IMR-90 (cell line): Measurements from ENCODE around the gene DTHD1. TPM values are rescaled to one million over a fixed set of nuclear protein-coding genes. Genes with fewer than 3 reads are reported as not detected.

Experiments used
- ATAC-seq: fragments of 200-7000 bp; cut with Tn5 transposase; 2 replicates; pipeline ENCODE4 v1.9.1; 2020; ENCODE audit warnings: low read depth, mild to moderate bottlenecking, moderate library complexity
- BruUV-seq: library from RNA; stranded (reverse); fragments of 400-500 nt; replicated peaks from 2 replicates; lab custom pipeline; 2021; lab: Mats Ljungman, UMichigan
- CTCF ChIA-PET: fragments of 300-600 bp; formaldehyde crosslinking; extraction: SDS; loops from one replicate; lab custom pipeline; 2021; ENCODE audit warnings: antibody characterized with exemption; lab: Yijun Ruan, JAX
- POLR2A ChIA-PET: fragments of 300-600 bp; sonication (Branson Sonifier 250); formaldehyde crosslinking; loops from one replicate; lab custom pipeline; 2022; ENCODE audit warnings: antibody characterized with exemption; ENCODE audit not compliant: unreplicated experiment; lab: Charles Lee
- DNase-seq: peaks from one replicate; pipeline ENCODE4 v3.0.0; 2013
- H2AFZ ChIP-seq: replicated peaks from 2 replicates; pipeline ENCODE3; 2013; ENCODE audit warnings: low read length, mild to moderate bottlenecking; ENCODE audit not compliant: poor library complexity
- H2AK5ac ChIP-seq: 2 replicates; pipeline ENCODE4 v1.6.1; 2013; ENCODE audit warnings: low read depth, low read length, inconsistent platforms
- H2AK9ac ChIP-seq: replicated peaks from 2 replicates; pipeline ENCODE3; 2013; ENCODE audit warnings: mild to moderate bottlenecking, low read depth, low read length, moderate library complexity; ENCODE audit not compliant: poor library complexity
- H2BK120ac ChIP-seq: 2 replicates; pipeline ENCODE4 v1.6.1; 2013; ENCODE audit warnings: low read depth, low read length, inconsistent platforms
- H2BK15ac ChIP-seq: 3 replicates; pipeline ENCODE4 v1.6.1; 2013; ENCODE audit warnings: low read depth, low read length, inconsistent platforms
- H2BK20ac ChIP-seq: 2 replicates; pipeline ENCODE4 v1.6.1; 2013; ENCODE audit warnings: low read depth, mild to moderate bottlenecking, inconsistent platforms, low read length, moderate library complexity
- H2BK5ac ChIP-seq: 2 replicates; pipeline ENCODE4 v1.6.1; 2013; ENCODE audit warnings: mild to moderate bottlenecking, low read depth, low read length, inconsistent platforms; ENCODE audit not compliant: poor library complexity, severe bottlenecking
- H3K14ac ChIP-seq: replicated peaks from 2 replicates; pipeline ENCODE4 v1.6.1; 2013; ENCODE audit warnings: low read depth, low read length, inconsistent platforms
- H3K18ac ChIP-seq: 2 replicates; pipeline ENCODE4 v1.6.1; 2013; ENCODE audit warnings: low read depth, low read length, control low read depth
- H3K23ac ChIP-seq: 2 replicates; pipeline ENCODE4 v1.6.1; 2013; ENCODE audit warnings: low read depth, low read length, inconsistent platforms
- H3K27ac ChIP-seq: 2 replicates; pipeline ENCODE4 v1.5.1; 2013; ENCODE audit warnings: mild to moderate bottlenecking, control low read depth, low read length; ENCODE audit not compliant: insufficient read depth
- H3K27me3 ChIP-seq: 2 replicates; pipeline ENCODE4 v1.6.1; 2013; ENCODE audit warnings: low read length; ENCODE audit not compliant: control insufficient read depth, insufficient read depth
- H3K36me3 ChIP-seq: 2 replicates; pipeline ENCODE4 v1.6.1; 2013; ENCODE audit warnings: low read length, mixed read lengths; ENCODE audit not compliant: control insufficient read depth, insufficient read depth
- H3K4ac ChIP-seq: 2 replicates; pipeline ENCODE4 v1.6.1; 2013; ENCODE audit warnings: low read depth, low read length, inconsistent platforms
- H3K4me1 ChIP-seq: 2 replicates; pipeline ENCODE4 v1.6.1; 2013; ENCODE audit warnings: low read length, mixed read lengths; ENCODE audit not compliant: control insufficient read depth, insufficient read depth
- H3K4me2 ChIP-seq: 2 replicates; pipeline ENCODE4 v1.6.1; 2013; ENCODE audit warnings: low read depth, mild to moderate bottlenecking, control low read depth, low read length, moderate library complexity
- H3K4me3 ChIP-seq: 2 replicates; pipeline ENCODE4 v1.5.1; 2013; ENCODE audit warnings: low read depth, mild to moderate bottlenecking, control low read depth, low read length, moderate library complexity; ENCODE audit not compliant: insufficient read depth
- H3K56ac ChIP-seq: 2 replicates; pipeline ENCODE4 v1.6.1; 2013; ENCODE audit warnings: low read length, inconsistent platforms; ENCODE audit not compliant: insufficient read depth; ENCODE audit errors: extremely low read depth
- H3K79me1 ChIP-seq, 2 experiments: 2 replicates each; pipeline ENCODE4 v1.6.1; 2013; ENCODE audit warnings: low read length in 2 of 2, inconsistent platforms in 1 of 2, low read depth in 1 of 2
- H3K9ac ChIP-seq: 2 replicates; pipeline ENCODE4 v1.6.1; 2013; ENCODE audit warnings: low read depth, low read length, control low read depth
- H3K9me1 ChIP-seq: 2 replicates; pipeline ENCODE4 v1.6.1; 2013; ENCODE audit warnings: low read length, inconsistent platforms; ENCODE audit not compliant: insufficient read depth
- H3K9me3 ChIP-seq: 2 replicates; pipeline ENCODE4 v1.6.1; 2013; ENCODE audit warnings: low read length; ENCODE audit not compliant: control insufficient read depth, insufficient read depth
- H4K20me1 ChIP-seq: 2 replicates; pipeline ENCODE4 v1.6.1; 2013; ENCODE audit warnings: low read length, inconsistent platforms; ENCODE audit not compliant: insufficient read depth
- H4K5ac ChIP-seq: 2 replicates; pipeline ENCODE4 v1.6.1; 2013; ENCODE audit warnings: mild to moderate bottlenecking, low read depth, low read length, control low read depth
- H4K8ac ChIP-seq, 2 experiments: 2 replicates each; pipeline ENCODE4 v1.6.1; 2013; ENCODE audit warnings: low read depth in 2 of 2, low read length in 2 of 2, control low read depth in 1 of 2, inconsistent platforms in 1 of 2
- H4K91ac ChIP-seq: 2 replicates; pipeline ENCODE4 v1.6.1; 2013; ENCODE audit warnings: low read depth, low read length, inconsistent platforms; ENCODE audit not compliant: insufficient read depth
- BHLHE40 ChIP-seq: fragments of 150-350 bp; IDR thresholded peaks from 2 replicates; pipeline ENCODE4 v1.6.1; 2016; ENCODE audit warnings: mild to moderate bottlenecking, low read depth, low read length
- CEBPB ChIP-seq: IDR thresholded peaks from 2 replicates; pipeline ENCODE4 v1.6.1; 2012; ENCODE audit warnings: low read depth, low read length, improper control_type of control experiment
- CHD1 ChIP-seq: IDR thresholded peaks from 2 replicates; pipeline ENCODE4 v1.6.1; 2012; ENCODE audit warnings: low read depth, low read length, improper control_type of control experiment
- ELK1 ChIP-seq: fragments of 150-350 bp; IDR thresholded peaks from 2 replicates; pipeline ENCODE4 v1.6.1; 2016; ENCODE audit warnings: low read depth, mild to moderate bottlenecking, low read length, moderate library complexity, borderline replicate concordance
- FOS ChIP-seq: fragments of 150-350 bp; IDR thresholded peaks from 2 replicates; pipeline ENCODE4 v1.6.1; 2016; ENCODE audit warnings: low read depth, low read length
- MAFK ChIP-seq: IDR thresholded peaks from 2 replicates; pipeline ENCODE4 v1.6.1; 2012; ENCODE audit warnings: low read depth, low read length, improper control_type of control experiment
- MAZ ChIP-seq: IDR thresholded peaks from 2 replicates; pipeline ENCODE4 v1.6.1; 2012; ENCODE audit warnings: low read depth, mild to moderate bottlenecking, low read length, improper control_type of control experiment, moderate library complexity, borderline replicate concordance
- MXI1 ChIP-seq: IDR thresholded peaks from 2 replicates; pipeline ENCODE4 v1.6.1; 2012; ENCODE audit warnings: low read depth, mild to moderate bottlenecking, low read length, moderate library complexity, borderline replicate concordance
- NFE2L2 ChIP-seq: fragments of 150-350 bp; IDR thresholded peaks from 2 replicates; pipeline ENCODE4 v1.6.1; 2016; ENCODE audit warnings: low read depth, mild to moderate bottlenecking, low read length
- POLR2A ChIP-seq: IDR thresholded peaks from 2 replicates; pipeline ENCODE4 v1.6.1; 2012; ENCODE audit warnings: mild to moderate bottlenecking, low read depth, low read length
- RAD21 ChIP-seq: IDR thresholded peaks from 2 replicates; pipeline ENCODE4 v1.6.1; 2012; ENCODE audit warnings: low read length, improper control_type of control experiment
- RCOR1 ChIP-seq: IDR thresholded peaks from 2 replicates; pipeline ENCODE4 v1.6.1; 2012; ENCODE audit warnings: mild to moderate bottlenecking, low read length, improper control_type of control experiment; ENCODE audit not compliant: insufficient replicate concordance
- RFX5 ChIP-seq: IDR thresholded peaks from 2 replicates; pipeline ENCODE4 v1.8.0; 2012; ENCODE audit warnings: low read depth, mild to moderate bottlenecking, low read length, moderate library complexity
- SMC3 ChIP-seq: fragments of 150-350 bp; IDR thresholded peaks from 2 replicates; pipeline ENCODE4 v1.6.1; 2016; ENCODE audit warnings: low read depth, mild to moderate bottlenecking, antibody characterized with exemption, low read length, moderate library complexity
- WGBS, 2 experiments: methylation state at CpG; one replicate each; pipeline versions ENCODE4 v1.1.5 to v1.1.7; 2013; ENCODE audit warnings: missing lambda C conversion rate in 2 of 2; ENCODE audit not compliant: insufficient read length in 1 of 2; ENCODE audit errors: extremely low coverage in 2 of 2; 5-methylcytosine and 5-hydroxymethylcytosine counted together
- dilution Hi-C: fragments of 300-500 bp; cut with HindIII; formaldehyde crosslinking; loops from one replicate; pipeline ENCODE4 v1.14.3; 2018; ENCODE audit warnings: low sequenced_read_pairs; ENCODE audit not compliant: unreplicated experiment
- in situ Hi-C: fragments of 300-500 bp; cut with MboI; formaldehyde crosslinking; loops from 3 replicates; pipeline ENCODE4 v1.14.3; 2019; ENCODE audit warnings: low sequenced_read_pairs, inconsistent platforms, mixed read lengths
- intact Hi-C: fragments of 100-400 bp; cut with micrococcal nuclease; formaldehyde crosslinking; loops from 2 replicates; pipeline ENCODE4 v1.10.0; 2022
- polyA plus RNA-seq, 3 experiments: library from polyadenylated mRNA; depleted of rRNA; stranded (reverse); fragments of >200 nt; gene quantifications; 2 replicates each; pipeline ENCODE4 v1.2.3, GENCODE V29; 2012; ENCODE audit warnings: low replicate concordance in 1 of 3
- total RNA-seq: library from RNA; depleted of rRNA; stranded (reverse); fragments of >200 nt; gene quantifications from 2 replicates; pipeline ENCODE4 v1.2.3, GENCODE V29; 2012
- TF ChIP-seq, protein P1 (sequence below): fragments of 150-350 bp; IDR thresholded peaks from 2 replicates; pipeline ENCODE4 v1.6.1; 2017; ENCODE audit warnings: mild to moderate bottlenecking, antibody characterized with exemption, low read length, low read depth
- TF ChIP-seq, protein P2 (sequence below): conservative IDR thresholded peaks from 2 replicates; pipeline ENCODE4 v1.5.1; 2012; ENCODE audit warnings: mild to moderate bottlenecking, low read depth, low read length, improper control_type of control experiment

DTHD1 gene
- total and polyA plus RNA-seq, 2 of the 4 experiments (the other 2 are of a cell fraction) = not detected

GRCh38 chr4:36249610-36250009, 31.8 kb upstream of the DTHD1 start:
- WGBS, 2 experiments = no CpG with 5 or more reads among the region's 1 CpG
- Histone ChIP-seq H3K4me1 (no peaks in the 10 kb centered on the region), H3K9me1 (no peaks in the 10 kb centered on the region), H2AFZ (no peak overlapping the region), H2BK20ac (no peak overlapping the region), H3K27me3 (0 out of 2 replicates have a peak, but pooled peaks cover under 1% of the 10 kb centered on the region), H3K27ac (no peak overlapping the region), H3K14ac (no peak overlapping the region), H4K8ac (no peak overlapping the region), H2BK5ac (no peak overlapping the region), H3K4me2 (no peak overlapping the region), H4K5ac (no peak overlapping the region), H3K18ac (no peak overlapping the region), H2BK15ac (no peak overlapping the region), H3K9me3 (no peaks in the 10 kb centered on the region), H3K36me3 (no peaks in the 10 kb centered on the region), H3K4me3 (no peak overlapping the region), H3K4ac (no peak overlapping the region), H4K20me1 (no peaks in the 10 kb centered on the region), H2AK5ac (no peak overlapping the region), H3K79me1 (no peaks in the 10 kb centered on the region), H3K9ac (no peak overlapping the region), H4K91ac (no peak overlapping the region), H3K56ac (no peak overlapping the region), H2BK120ac (no peak overlapping the region), H2AK9ac (no peak overlapping the region), H3K23ac (no peak overlapping the region)
- DNase-seq = no peak
- dilution Hi-C loops = no loop called here
- no TSS peak for BruUV-seq
- POLR2A ChIA-PET = no interaction called here
- in situ Hi-C loops = no loop called here
- no peak for TF ChIP-seq RCOR1
- TF ChIP-seq CEBPB = no peak
- TF ChIP-seq RFX5 = no peak
- no peak for TF ChIP-seq CHD1
- no peak for TF ChIP-seq FOS
- no peak for TF ChIP-seq MAFK
- TF ChIP-seq, protein P1, sequence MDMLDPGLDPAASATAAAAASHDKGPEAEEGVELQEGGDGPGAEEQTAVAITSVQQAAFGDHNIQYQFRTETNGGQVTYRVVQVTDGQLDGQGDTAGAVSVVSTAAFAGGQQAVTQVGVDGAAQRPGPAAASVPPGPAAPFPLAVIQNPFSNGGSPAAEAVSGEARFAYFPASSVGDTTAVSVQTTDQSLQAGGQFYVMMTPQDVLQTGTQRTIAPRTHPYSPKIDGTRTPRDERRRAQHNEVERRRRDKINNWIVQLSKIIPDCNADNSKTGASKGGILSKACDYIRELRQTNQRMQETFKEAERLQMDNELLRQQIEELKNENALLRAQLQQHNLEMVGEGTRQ = no peak
- TF ChIP-seq, protein P2, sequence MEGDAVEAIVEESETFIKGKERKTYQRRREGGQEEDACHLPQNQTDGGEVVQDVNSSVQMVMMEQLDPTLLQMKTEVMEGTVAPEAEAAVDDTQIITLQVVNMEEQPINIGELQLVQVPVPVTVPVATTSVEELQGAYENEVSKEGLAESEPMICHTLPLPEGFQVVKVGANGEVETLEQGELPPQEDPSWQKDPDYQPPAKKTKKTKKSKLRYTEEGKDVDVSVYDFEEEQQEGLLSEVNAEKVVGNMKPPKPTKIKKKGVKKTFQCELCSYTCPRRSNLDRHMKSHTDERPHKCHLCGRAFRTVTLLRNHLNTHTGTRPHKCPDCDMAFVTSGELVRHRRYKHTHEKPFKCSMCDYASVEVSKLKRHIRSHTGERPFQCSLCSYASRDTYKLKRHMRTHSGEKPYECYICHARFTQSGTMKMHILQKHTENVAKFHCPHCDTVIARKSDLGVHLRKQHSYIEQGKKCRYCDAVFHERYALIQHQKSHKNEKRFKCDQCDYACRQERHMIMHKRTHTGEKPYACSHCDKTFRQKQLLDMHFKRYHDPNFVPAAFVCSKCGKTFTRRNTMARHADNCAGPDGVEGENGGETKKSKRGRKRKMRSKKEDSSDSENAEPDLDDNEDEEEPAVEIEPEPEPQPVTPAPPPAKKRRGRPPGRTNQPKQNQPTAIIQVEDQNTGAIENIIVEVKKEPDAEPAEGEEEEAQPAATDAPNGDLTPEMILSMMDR = no peak
- no peak for TF ChIP-seq MXI1
- no peak for TF ChIP-seq POLR2A
- no peak for TF ChIP-seq BHLHE40
- no peak for TF ChIP-seq RAD21
- TF ChIP-seq SMC3 = no peak
- TF ChIP-seq MAZ = no peak
- no peak for TF ChIP-seq ELK1
- TF ChIP-seq NFE2L2 = no peak
- no peak for ATAC-seq
- intact Hi-C loops = no loop called here
- CTCF ChIA-PET = no interaction called here
